IPS DF 4.7 (cell line): ENCODE measurements around the gene SBK2.
"Not testable (repeated sequence)": the region's sequence is repeated elsewhere in the genome, so short reads cannot be mapped to it uniquely, and the experiment has no call there.

Experiments
- DNase-seq: peaks from one replicate; pipeline ENCODE4 v3.0.0-alpha.2; 2013; ENCODE audit warnings: low spot score; ENCODE audit errors: extremely low read depth

Gene SBK2

GRCh38 chr19:55536951-55537740 lies at the start of gene SBK2:
TSS of gene SBK2 (minus strand) at chr19:55537133. CDS start at chr19:55536294, 839 bp downstream.
- no peak for DNase-seq

GRCh38 chr19:55585658-55586339 lies 48.9 kb upstream of the SBK2 start:
- no peak for DNase-seq

- no peak for DNase-seq
Measured at GRCh38 chr19:55584871-55585270, 47.9 kb upstream of the SBK2 start.

- not testable (repeated sequence) for DNase-seq
Measured at GRCh38 chr19:55583897-55584296, 47.0 kb upstream of the SBK2 start.

- DNase-seq = not testable (repeated sequence)
Measured at GRCh38 chr19:55582284-55582683, 45.4 kb upstream of the SBK2 start.

GRCh38 chr19:55581823-55582223 lies 44.9 kb upstream of the SBK2 start:
- no peak for DNase-seq

- DNase-seq = no peak
Measured at GRCh38 chr19:55581145-55581822, 44.4 kb upstream of the SBK2 start.

GRCh38 chr19:55580628-55581144 lies 43.8 kb upstream of the SBK2 start, which contains the start of gene ZNF579:
TSS of gene ZNF579 (minus strand) at chr19:55580848. CDS start at chr19:55579639, 1,209 bp downstream.
- no peak for DNase-seq

GRCh38 chr19:55579766-55580621 lies 43.1 kb upstream of the SBK2 start:
- DNase-seq = no peak

- no peak for DNase-seq
Measured at GRCh38 chr19:55578761-55579747, 42.1 kb upstream of the SBK2 start.

GRCh38 chr19:55578031-55578760 lies 41.3 kb upstream of the SBK2 start:
- no peak for DNase-seq

- DNase-seq = no peak
Measured at GRCh38 chr19:55576746-55577145, 39.8 kb upstream of the SBK2 start.

GRCh38 chr19:55573929-55574328 lies 37.0 kb upstream of the SBK2 start:
- not testable (repeated sequence) for DNase-seq

GRCh38 chr19:55569477-55569876 lies 32.5 kb upstream of the SBK2 start:
- not testable (repeated sequence) for DNase-seq

- no peak for DNase-seq
Measured at GRCh38 chr19:55567708-55568328, 30.9 kb upstream of the SBK2 start.

GRCh38 chr19:55566823-55567222 lies 29.9 kb upstream of the SBK2 start:
- no peak for DNase-seq

- no peak for DNase-seq
Measured at GRCh38 chr19:55563261-55563690, 26.3 kb upstream of the SBK2 start.

GRCh38 chr19:55559684-55560083 lies 22.8 kb upstream of the SBK2 start:
- DNase-seq = no peak
